VCaP (cell line): ENCODE data around the gene ZNRF4.

Source experiments
- H3K27ac ChIP-seq: fragments of 450-650 bp; 2 replicates; pipeline ENCODE4 v1.5.1; 2017
- CTCF ChIP-seq: fragments of 450-650 bp; conservative IDR thresholded peaks from 2 replicates; pipeline ENCODE4 v1.5.1; 2017; ENCODE audit warnings: mild to moderate bottlenecking, moderate library complexity

The ZNRF4 gene

GRCh38 chr19:5445071-5445470, 10.1 kb upstream of the ZNRF4 start:
- TF ChIP-seq CTCF: no peak
- H3K27ac ChIP-seq: no peak overlapping the region

GRCh38 chr19:5445561-5446055, 9.6 kb upstream of the ZNRF4 start:
- no peak overlapping the region for H3K27ac ChIP-seq
- no peak for TF ChIP-seq CTCF

- TF ChIP-seq CTCF: no peak
- H3K27ac ChIP-seq: no peak overlapping the region
Measured at GRCh38 chr19:5447700-5448311, 7.4 kb upstream of the ZNRF4 start.

- TF ChIP-seq CTCF: no peak
Measured at GRCh38 chr19:5448374-5448773, 6.8 kb upstream of the ZNRF4 start.

GRCh38 chr19:5450482-5451126, 4.6 kb upstream of the ZNRF4 start:
- TF ChIP-seq CTCF: no peak
- no peak overlapping the region for H3K27ac ChIP-seq

More at GRCh38 chr19:5448374-5448773, 6.8 kb upstream of the ZNRF4 start:
- no peak overlapping the region for H3K27ac ChIP-seq

- H3K27ac ChIP-seq: no peak overlapping the region
- TF ChIP-seq CTCF: no peak
Measured at GRCh38 chr19:5451494-5451893, 3.7 kb upstream of the ZNRF4 start.

- no peak for TF ChIP-seq CTCF
- H3K27ac ChIP-seq: no peak overlapping the region
Measured at GRCh38 chr19:5452594-5453565, 2.3 kb upstream of the ZNRF4 start.
